GM12891 (cell line): ENCODE data around the gene P4HB.

Source experiments
- DNase-seq: peaks from one replicate; pipeline ENCODE4 v3.0.0; 2011; ENCODE audit warnings: low spot score; ENCODE audit not compliant: insufficient read length
- FAIRE-seq: peaks from 2 replicates; lab custom pipeline; 2011; peaks lifted over from hg19 to GRCh38; lab: Jason Lieb, UNC
- PAX5 ChIP-seq: IDR thresholded peaks from 2 replicates; pipeline ENCODE4 v1.6.1; 2011; ENCODE audit warnings: low read length, moderate library complexity, mild to moderate bottlenecking; ENCODE audit not compliant: insufficient read depth, severe bottlenecking
- POLR2A ChIP-seq: IDR thresholded peaks from 2 replicates; pipeline ENCODE4 v1.6.1; 2011; ENCODE audit warnings: low read depth, low read length, control low read depth
- POLR2AphosphoS5 ChIP-seq: IDR thresholded peaks from 2 replicates; pipeline ENCODE4 v1.6.1; 2011; ENCODE audit warnings: low read depth, low read length, control low read depth
- POU2F2 ChIP-seq: IDR thresholded peaks from 2 replicates; pipeline ENCODE4 v1.6.1; 2011; ENCODE audit warnings: low read depth, mild to moderate bottlenecking, control low read depth, low read length, moderate library complexity
- SPI1 ChIP-seq: IDR thresholded peaks from 2 replicates; pipeline ENCODE4 v1.6.1; 2011; ENCODE audit warnings: low read depth, low read length, control low read depth
- TAF1 ChIP-seq: IDR thresholded peaks from 2 replicates; pipeline ENCODE4 v1.6.1; 2011; ENCODE audit warnings: low read depth, low read length, control low read depth

The P4HB gene

GRCh38 chr17:81804559-81805399 is 55.6 kb downstream of the P4HB start:
- DNase-seq: no peak
- FAIRE-seq: no peak

GRCh38 chr17:81803728-81804558 is 56.4 kb downstream of the P4HB start, which contains the start of gene GCGR:
TSS of gene GCGR (plus strand) at chr17:81804150. CDS start at chr17:81809019, 4,869 bp downstream.
- DNase-seq (no peak), FAIRE-seq (no peak)
- no peak for TF ChIP-seq PAX5

More at GRCh38 chr17:81804559-81805399, 55.6 kb downstream of the P4HB start:
- TF ChIP-seq SPI1 (no peak), POLR2A (no peak), POLR2AphosphoS5 (no peak), TAF1 (no peak), POU2F2 (no peak), PAX5 (no peak)

- no peak for FAIRE-seq
- TF ChIP-seq SPI1 (no peak), POU2F2 (no peak), POLR2A (no peak), POLR2AphosphoS5 (no peak), PAX5 (no peak), TAF1 (no peak)
Measured at GRCh38 chr17:81802856-81803643, 57.3 kb downstream of the P4HB start.

GRCh38 chr17:81802048-81802758 is 58.1 kb downstream of the P4HB start:
- no peak for FAIRE-seq
- DNase-seq: no peak
- TF ChIP-seq POU2F2: no peak
- TF ChIP-seq POLR2AphosphoS5: no peak
- no peak for TF ChIP-seq TAF1
- TF ChIP-seq SPI1: no peak
- no peak for TF ChIP-seq PAX5

More at GRCh38 chr17:81802856-81803643, 57.3 kb downstream of the P4HB start:
- no peak for DNase-seq

- no peak for TF ChIP-seq POU2F2
- no peak for TF ChIP-seq SPI1
- TF ChIP-seq TAF1: no peak
- TF ChIP-seq PAX5: no peak
- no peak for TF ChIP-seq POLR2A
- no peak for TF ChIP-seq POLR2AphosphoS5
- DNase-seq (no peak), FAIRE-seq (no peak)
Measured at GRCh38 chr17:81801327-81801726, 59.0 kb downstream of the P4HB start.

- TF ChIP-seq POLR2AphosphoS5: no peak
- TF ChIP-seq PAX5: no peak
- no peak for TF ChIP-seq TAF1
- no peak for TF ChIP-seq POU2F2
- TF ChIP-seq SPI1: no peak
- TF ChIP-seq POLR2A: no peak
- no peak for FAIRE-seq
- DNase-seq: no peak
Measured at GRCh38 chr17:81794509-81794908, 65.8 kb downstream of the P4HB start.

GRCh38 chr17:81794074-81794476 is 66.3 kb downstream of the P4HB start:
- FAIRE-seq: no peak
- no peak for TF ChIP-seq POLR2A
- no peak for TF ChIP-seq POU2F2
- TF ChIP-seq POLR2AphosphoS5: no peak
- TF ChIP-seq PAX5: no peak
- TF ChIP-seq TAF1: no peak
- TF ChIP-seq SPI1: no peak
- no peak for DNase-seq
